GM21825 (cell line): ENCODE data around the gene RYR3.

Experiments
- ATAC-seq: cut with Tn5 transposase; IDR thresholded peaks from one replicate; pipeline ENCODE4 v1.9.1; 2021; ENCODE audit warnings: mild to moderate bottlenecking, moderate library complexity; ENCODE audit not compliant: unreplicated experiment

Gene RYR3

DNA sequence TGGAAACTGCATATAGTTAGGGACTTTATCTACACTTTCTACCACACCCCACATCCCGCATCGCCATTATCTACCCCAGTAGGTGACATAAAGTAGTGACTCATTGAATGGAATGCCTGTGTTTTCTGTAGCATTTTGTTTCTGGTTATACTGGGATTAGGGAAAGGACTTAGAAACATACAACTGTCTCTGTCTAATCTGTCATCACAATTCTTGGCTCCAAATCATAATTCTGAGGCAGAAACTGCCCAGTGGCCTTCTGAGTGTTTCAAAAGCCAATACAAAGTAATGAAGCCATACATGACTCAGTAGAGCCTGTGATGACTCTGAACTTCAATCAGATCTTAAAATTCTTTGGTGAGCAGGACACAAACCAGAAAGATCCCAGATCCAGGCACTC lies 541.8 kb downstream of the RYR3 start:
- no peak for ATAC-seq

DNA sequence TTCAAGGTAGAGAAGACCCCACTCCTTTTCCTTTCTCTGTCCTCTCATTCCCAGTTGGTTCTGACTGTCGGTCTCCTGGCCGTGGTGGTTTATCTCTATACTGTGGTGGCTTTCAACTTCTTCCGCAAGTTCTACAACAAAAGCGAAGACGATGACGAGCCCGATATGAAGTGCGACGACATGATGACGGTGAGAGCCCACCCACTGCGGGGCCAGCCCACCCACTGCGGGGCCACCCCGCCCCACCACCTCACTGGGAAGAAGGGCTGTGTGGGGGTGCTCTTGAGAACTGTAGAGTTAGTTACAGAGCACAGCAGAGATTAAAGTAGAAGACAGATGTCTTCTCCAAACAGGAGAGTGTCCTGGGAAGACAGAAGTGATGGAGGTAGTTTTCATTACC lies 547.0 kb downstream of the RYR3 start:
- ATAC-seq = no peak

DNA sequence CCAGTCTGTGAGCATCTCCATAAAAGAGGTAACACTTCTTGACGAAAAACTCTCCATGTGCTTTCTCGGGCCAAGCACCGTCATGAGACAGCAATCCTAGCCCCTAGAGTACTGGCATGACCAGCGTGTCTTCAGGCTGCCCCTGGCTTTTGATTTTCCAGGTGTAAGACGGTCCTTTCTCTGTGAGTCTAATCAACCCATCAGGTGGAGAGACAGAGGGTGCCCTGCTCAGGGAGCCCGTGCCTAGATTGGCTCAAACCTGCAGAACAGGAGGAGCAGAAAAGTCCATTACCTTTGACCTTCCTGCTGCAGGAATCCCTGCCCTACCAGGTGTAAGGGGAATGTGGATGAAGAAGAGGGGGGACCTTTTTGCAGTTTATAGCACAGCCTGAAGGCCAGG lies 548.1 kb downstream of the RYR3 start:
- no peak for ATAC-seq

DNA sequence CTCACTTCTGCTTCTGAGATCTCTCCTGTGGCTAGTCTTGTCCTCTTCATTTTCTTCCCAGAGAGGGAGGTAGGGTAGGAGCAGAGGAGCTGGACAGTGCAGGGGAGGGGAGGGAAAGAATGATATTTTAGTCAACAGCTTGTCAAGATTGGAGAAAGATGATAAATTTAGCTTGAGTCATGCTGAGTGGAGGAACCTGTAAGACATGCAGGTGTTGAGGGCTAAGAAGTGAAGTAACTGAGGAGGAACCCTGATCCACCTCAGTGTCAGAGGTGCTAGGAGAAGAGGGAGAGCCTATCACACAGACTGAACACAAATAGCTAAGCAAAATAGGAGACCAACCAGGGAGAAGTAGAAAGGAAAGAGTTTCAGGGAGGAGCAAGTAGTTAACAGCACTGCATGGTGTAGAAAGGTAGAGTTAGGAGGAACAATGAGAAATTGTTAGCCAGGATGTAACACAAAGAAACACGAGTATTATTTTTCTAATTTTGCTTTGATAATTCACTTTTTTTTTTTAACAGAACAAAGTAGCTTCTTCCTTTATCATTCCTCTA lies 549.3 kb downstream of the RYR3 start:
- no peak for ATAC-seq

DNA sequence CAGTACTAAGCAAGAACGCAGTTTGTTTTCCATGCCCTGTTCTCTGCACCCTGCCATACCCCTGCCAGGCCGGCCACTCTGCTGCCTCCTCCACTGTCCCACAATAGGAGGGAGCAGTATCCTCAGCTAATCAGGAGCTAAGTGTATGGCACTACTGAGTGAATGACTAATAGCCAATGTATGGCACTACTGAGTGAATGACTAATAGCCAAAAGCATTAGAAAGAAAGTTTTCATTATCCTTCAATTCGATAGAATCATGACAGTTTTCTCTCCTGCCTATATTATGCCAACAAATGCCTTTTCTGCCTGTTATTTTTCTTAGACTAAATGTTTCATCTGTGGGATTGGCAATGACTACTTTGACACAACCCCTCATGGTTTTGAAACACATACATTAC lies 550.0 kb downstream of the RYR3 start:
- no peak for ATAC-seq

DNA sequence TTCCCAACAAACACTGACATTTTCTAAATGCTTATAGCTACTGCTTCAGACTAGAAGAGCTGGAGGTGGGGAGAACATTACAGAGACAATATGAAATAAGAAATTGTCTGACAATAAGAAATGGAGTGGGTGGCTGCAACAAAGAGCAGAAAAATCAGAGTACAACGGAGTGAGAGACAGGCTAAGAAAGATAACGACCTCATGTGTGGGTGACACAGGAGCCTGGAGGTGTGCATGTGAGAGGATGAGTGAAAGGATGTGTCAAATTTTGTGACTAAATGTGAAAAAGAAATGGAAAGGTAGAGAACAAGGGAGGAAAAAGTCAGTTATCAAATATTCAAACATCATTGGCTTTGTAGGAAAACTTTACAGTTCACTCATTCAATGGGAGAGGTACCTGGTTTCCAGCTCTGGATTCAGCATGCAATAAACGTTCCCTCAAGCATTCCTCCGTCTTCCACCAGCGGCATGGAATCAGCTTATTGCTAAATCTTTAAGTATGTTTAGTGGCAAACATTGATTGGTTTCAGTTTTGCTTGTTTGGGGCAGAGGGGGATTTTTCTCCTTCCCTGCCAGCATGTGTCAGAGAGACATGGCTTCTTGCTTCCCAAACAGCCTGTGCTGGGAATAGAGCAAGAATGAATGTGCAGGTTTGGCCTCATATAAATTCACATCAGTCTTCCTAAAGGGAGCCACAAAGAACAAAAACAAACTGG lies 553.8 kb downstream of the RYR3 start:
- no peak for ATAC-seq

DNA sequence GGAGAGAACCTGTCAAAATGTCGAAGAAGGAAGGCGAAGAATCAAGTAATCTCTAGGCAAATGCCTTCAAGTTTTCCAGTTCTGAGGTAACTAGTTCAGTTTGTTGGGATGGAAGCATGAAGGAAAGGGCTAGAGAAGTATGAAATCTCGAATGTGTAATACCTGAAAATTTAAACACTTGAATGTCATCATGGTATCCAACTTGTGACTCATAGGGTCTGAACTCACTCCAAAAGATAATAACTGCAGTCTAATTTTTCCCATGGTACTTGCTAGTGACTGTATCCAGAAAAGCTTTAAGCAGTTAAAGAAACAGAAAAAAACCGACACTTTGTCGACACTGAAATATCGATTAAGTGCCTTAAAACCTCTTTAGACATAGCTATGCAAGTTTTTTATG lies 554.6 kb downstream of the RYR3 start:
- ATAC-seq = no peak

DNA sequence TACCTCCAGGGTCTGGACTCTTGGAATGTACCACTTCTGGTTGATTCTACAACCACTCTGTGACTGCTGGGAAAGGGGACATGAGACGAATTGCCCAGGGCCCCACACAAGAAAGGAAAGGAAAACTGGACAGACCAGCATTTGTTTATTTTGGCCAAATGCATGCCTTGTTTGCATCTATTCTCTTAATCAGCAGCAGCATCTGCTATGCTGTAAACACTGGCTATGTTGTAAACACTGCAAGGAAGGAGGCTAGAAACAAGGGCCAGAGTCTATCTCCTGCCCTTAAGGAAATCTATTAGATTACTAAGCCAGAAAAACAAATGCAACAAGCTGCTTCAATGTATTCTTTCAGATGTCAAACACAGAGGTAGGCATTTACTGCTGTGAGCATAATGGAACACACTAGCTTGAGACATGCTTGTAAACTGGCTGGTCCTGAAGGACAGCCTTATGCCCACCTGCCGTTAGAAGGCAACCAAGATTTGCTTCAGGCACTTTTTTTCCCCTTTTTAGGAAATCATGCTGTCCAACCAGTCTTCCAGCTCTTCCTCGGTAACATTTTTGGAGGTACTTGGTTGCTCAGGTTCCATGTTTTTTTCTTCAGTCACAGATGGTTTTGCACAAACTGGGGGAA lies 555.5 kb downstream of the RYR3 start:
- no peak for ATAC-seq

DNA sequence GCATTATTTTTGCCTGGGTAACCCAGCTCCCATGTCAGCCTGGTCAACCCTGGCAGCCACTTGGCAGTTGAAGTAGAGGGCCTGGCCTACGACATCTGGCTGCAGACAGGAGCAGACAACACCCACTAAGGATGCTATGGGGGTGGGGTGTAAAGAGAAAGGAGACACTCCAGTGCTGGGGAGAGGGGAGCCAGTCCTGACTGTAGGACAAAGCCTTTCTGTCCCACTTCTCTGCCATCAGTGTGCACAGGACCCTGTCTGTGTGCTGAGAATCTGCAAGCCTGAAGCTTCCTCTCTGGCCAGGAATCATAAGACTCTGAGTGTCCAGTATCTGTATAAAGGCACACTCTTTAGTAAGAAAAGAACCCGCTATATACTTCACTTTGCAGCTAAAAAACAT lies 561.2 kb downstream of the RYR3 start:
- no peak for ATAC-seq

DNA sequence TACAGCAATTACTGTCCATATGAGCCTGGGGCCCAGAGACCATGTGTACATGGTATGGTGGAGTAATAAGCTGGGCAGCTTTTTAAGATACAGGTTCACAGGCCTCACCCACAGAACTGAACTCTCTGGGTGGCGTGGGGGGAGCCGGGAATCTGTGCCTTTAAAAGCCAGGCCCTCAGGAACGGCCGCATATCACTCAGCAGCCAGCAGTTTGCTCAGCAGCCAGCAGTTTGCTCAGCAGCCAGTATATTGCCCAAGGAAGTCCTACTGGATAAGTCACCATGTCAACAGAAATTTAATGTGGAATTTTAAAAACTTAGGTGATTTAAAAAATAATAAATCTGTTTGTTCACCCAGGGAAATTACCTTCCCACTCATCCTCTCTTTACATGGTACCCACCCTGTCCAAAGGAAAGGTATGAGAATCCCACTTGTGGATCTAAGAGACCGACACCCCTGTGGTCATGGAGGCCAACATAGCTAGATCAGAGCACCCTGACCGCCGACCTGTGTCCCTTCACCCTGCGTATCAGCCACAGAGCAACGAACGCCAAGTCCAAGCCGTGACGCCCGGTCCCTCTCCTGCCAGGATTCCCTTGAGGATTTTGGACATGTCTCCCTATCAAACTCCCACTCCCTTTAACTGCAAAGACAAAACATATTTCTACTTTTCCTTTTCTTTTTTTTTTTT lies 561.8 kb downstream of the RYR3 start:
- ATAC-seq = no peak

DNA sequence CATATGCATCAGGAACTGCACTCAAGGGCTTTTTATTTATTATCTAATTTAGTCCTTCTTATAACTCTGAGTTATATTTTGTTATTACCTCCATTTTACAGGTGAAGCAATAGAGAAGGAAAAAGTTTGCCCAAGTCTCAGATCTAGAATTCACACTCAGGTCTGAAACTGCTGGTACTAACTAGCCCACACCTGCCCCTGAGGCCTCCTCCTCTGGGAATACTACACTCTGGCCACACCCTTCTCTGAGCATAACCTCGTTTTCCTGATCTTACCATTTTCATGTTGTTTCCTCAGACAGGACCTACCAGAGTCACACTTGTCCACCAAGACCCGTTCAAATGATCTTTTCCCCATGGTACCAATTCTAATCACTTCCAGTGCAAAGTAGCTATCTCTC lies 563.4 kb downstream of the RYR3 start:
- ATAC-seq = no peak

DNA sequence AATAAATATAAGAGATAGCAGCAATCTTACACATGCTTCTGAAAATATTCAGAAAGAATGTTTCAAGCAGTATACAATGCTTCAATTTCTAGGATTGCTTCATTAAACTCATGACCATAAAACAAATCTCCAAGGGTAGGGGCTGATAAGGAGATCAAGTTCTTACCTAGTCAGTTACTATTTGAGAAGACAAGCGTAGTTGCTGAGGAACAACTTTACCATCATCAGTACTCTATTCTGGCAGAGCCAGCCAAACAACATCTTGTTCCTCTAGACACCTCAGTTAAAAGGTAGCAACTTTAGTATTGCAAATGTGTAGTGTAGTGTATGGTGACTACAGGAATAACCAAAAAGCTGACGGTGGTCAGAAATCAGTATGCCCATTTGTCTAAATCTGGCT lies 572.2 kb downstream of the RYR3 start:
- ATAC-seq = no peak

DNA sequence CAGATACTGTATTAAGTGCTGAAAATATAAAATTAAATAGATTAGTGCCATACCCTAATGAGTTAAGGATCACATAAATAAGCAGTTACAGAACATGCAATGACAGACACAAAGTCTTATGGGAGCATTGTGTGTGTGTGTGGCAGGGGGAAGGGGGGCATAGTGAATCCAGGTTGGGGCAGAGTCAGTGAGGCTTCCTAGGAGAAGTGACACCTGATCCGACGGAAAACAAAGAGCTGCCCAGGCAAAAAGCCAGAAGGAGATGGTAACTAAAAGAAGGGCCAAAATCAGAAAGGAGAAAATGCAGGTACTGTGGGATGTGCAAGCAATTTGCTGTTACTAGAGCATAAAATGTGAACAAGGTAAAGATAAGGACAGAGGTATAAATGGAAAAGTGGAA lies 577.4 kb downstream of the RYR3 start:
- no peak for ATAC-seq

DNA sequence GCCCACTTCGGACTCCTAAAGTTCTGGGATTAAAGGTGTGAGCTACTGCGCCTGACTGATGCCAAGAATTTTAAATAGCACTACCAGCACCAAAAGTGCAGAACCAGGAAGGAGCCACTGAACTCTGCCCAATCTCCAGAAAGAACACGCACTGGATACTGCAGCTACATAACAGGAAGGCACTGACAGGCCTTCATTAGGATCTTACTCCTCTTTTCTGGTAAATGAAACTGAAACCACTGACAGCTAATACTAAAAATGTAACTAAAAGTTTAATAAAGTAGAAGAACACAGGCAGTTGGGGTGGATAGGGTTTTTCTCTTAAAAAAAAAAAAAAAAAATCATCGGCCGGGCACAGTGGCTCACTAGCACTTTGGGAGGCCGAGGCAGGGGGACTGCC lies 583.4 kb downstream of the RYR3 start:
- no peak for ATAC-seq

DNA sequence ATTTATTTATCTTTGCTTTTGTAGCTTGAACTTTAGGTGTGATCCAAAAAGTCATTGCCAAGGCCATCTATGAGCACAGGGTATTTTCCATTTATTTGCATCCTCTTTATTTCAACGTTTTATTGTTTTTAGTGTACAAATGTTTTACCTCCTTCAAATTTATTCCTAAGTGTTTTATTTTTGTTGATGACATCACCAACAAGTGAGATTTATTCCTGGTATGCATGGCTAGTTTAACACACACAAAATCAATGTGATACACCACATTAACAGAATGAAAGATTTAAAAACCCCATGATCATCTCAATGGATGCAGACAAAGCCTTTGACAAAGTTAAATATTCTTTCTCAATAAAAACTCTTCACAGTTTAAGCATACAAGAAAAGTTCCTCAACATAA lies 591.3 kb downstream of the RYR3 start:
- no peak for ATAC-seq

DNA sequence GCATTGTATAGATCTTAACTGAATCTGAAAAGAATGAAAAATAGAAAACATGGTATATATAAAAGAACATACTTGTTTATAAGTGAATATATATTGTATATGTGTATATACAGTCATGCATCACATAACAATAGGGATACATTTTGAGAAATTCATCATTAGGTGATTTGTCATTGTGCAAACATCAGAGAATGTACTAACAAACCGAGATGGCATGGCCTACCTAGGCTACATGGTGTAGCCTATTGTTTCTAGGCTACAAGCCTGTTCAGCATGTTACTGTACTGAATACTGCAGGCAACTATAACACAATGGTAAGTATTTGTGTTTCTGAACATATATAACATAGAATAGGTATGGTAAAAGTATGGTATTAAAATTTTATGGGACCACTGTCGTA lies 592.9 kb downstream of the RYR3 start:
- no peak for ATAC-seq

DNA sequence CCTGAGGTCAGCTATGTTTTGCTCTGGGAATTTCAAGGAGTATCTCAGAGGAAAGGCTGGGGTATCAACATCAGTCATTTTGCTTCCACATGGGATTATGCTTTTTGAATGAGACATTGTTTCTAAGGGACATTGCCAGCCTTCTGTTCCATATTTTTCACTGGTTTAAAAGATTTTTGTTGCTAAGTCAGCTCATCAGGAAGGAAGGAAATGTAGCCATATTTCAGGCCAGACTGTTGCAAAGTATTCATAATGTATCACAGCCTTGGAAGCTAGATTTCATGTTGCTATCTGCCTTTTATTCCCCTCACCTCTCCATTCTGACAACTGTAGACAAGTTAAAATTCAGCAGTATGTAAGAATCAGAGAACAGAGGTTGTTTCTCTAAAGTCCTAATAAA lies 596.6 kb downstream of the RYR3 start:
- ATAC-seq = no peak

DNA sequence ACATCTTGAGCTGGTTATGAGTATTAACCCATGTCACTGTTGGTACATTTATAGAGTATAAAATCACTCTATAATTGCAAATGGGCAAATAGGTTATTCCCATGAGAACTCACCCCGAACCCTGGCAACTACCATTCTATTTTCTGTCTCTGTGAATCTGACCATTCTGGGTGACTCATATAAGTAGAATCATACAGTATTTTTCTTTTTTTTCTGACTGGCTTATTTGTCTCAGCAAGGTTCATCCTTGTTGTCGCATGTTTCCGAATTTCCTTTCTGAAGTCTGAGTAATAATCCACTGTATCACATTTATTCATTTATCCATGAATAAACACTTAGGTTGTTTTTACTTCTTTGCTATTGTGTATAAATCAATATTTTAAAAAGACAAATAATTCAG lies 597.6 kb downstream of the RYR3 start:
- ATAC-seq = no peak

DNA sequence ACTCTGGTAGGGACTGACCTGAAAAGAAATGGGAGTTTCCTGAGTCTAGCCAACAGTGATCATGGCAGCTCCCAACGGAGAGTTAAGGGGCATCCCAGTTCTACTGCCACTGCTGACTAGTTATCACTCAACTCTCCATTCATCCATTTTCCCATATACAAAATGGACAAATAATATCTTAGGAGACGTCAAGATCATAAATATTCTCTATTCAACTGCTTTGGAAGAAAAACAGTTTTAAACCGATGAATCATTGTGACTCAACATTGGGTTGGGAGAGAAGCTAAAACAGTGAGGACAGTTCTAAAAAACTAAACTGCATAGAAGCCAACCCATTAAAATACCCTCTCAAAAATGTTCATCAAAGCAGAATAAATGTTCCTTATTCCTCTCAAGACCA lies 600.0 kb downstream of the RYR3 start:
- ATAC-seq = no peak

DNA sequence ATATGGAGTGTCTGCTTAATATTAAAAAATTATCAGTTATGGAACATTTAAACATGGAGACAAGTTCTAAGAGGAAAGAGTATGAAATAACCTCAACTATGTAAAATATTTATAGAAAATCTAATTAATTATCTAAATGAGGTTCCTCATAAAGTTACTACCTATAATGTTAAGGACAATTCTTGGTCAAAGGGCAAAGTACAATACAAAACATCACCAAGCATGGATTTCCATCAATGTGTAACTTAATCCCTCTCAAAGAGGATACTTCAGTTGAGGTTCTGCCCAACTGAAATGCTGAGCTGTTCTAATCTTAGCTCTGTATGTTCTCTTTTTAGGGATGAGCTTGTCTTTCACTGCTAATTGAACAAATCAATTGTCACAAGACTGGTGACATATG lies 601.6 kb downstream of the RYR3 start:
- ATAC-seq = no peak

DNA sequence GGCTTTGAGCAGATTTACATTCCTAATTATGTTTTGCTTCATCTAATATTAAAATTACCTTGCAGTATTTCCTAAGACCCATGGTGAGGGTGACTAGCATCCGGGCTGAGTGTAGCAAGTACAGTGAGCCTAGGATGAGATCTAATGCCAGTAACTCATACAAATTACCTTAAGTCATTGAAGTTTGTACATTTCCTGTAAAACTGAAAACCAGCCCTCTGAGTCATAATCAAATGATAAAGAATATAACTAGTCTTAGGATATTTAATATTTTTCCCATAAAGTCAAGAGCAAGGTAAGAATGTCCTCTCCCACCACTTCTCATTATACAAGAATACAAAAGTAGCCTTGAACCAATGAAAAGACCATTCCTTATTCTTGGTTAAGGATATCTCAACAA lies 602.7 kb downstream of the RYR3 start:
- ATAC-seq = no peak
